Activated naive CD8-positive, alpha-beta T cell treated with anti-CD3 and anti-CD28 coated beads for 36 hours (primary cell): ENCODE results near the gene UROC1. TPM values are rescaled to one million over a fixed set of nuclear protein-coding genes. Genes with fewer than 3 reads are reported as not detected.

Experiments used
- DNase-seq: peaks from one replicate; pipeline ENCODE4 v3.0.0; 2021
- H3K27ac Mint-ChIP-seq: one replicate; pipeline ENCODE4 v1.8.0; 2022; ENCODE audit warnings: mild to moderate bottlenecking, moderate library complexity, mixed read lengths
- H3K27me3 Mint-ChIP-seq: one replicate; pipeline ENCODE4 v1.8.0; 2022; ENCODE audit warnings: mild to moderate bottlenecking, mixed read lengths
- H3K36me3 Mint-ChIP-seq: one replicate; pipeline ENCODE4 v1.8.0; 2021; ENCODE audit warnings: mild to moderate bottlenecking, mixed read lengths
- H3K4me1 Mint-ChIP-seq: one replicate; pipeline ENCODE4 v1.8.0; 2021; ENCODE audit warnings: mixed read lengths
- H3K4me3 Mint-ChIP-seq: one replicate; pipeline ENCODE4 v1.8.0; 2022; ENCODE audit warnings: mild to moderate bottlenecking, moderate library complexity, mixed read lengths
- H3K9me3 Mint-ChIP-seq: one replicate; pipeline ENCODE4 v1.8.0; 2022; ENCODE audit warnings: mixed read lengths
- total RNA-seq, 2 experiments: library from RNA; stranded (reverse); gene quantifications; one replicate each; pipeline ENCODE4 v1.2.3, GENCODE V29; 2021

Gene UROC1
- total RNA-seq: not detected

DNA sequence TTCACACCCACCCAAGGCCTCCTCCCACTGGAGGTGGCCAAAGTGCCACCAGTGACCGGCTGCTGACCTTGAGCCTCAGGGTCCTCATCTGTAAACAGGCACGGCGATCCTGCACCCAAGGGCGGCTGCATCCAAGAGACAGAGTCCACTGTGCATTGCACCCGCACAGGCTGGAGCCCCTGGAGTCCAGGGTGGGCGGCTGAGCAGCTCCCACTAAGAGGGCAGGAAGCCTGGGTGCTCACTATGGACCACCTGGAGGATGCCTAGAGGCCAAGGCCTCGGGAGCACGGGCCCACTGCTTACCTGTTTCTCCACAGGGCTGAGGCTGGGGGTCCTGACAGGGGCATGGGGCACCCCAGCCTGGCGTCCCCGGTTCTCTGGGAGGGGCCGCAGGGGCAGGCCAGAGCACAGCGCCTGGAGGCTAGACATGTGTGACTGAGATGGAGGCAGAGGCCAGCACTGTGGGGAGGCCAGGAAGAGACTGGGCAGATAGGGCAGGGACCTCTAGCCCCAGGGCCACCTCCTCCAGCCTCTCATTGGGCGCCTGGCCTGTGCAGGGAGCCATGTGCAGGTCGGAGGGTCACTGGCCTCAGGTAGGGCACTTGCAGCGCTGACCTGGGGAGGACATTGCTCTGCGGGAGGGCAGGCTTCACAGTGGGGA, at the start of gene UROC1:
TSS of gene UROC1 (minus strand) at position 483 of the 661 bp plus-strand sequence. CDS start at position 429, 54 bp downstream.
- DNase-seq: no peak
- Mint-ChIP-seq H3K4me3 (no peak within 1 kb of the TSS), H3K36me3 (no peaks in the 10 kb centered on the region), H3K4me1 (no peaks in the 10 kb centered on the region), H3K27ac (no peak within 1 kb of the TSS), H3K9me3 (no peaks in the 10 kb centered on the region), H3K27me3 (peaks cover 4% of the 10 kb centered on the region)

DNA sequence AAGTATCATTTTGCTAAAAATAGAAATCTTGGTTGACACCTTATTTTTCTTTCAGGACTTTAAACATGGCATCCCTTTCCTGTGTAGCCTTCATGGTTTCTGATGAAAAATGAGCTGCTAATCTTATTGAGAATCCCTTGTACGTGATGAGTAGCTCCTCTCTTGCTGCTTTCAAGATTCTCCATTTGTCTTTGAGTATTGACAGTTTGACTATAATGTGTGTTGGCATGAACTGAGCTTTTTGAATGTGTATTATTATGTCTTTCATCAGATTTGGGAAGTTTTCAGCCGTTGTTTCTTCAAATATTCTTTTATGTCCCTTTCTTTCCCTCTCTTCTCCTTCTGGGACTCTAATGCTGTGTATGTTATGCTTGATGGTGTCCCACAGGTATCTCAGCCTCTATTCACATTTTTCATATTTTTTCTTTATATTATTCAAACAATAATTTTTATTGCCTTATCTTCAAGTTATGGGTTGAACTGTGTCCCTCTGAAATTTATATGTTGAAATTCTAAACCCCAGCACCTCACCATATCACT, 45.2 kb upstream of the UROC1 start:
- no peak overlapping the region for H3K27ac Mint-ChIP-seq
- H3K4me3 Mint-ChIP-seq: no peak overlapping the region
- peaks cover 10% of the 10 kb centered on the region for H3K9me3 Mint-ChIP-seq
- H3K36me3 Mint-ChIP-seq: peaks cover 2% of the 10 kb centered on the region
- peaks cover 9% of the 10 kb centered on the region for H3K27me3 Mint-ChIP-seq
- H3K4me1 Mint-ChIP-seq: no peaks in the 10 kb centered on the region
- no peak for DNase-seq

DNA sequence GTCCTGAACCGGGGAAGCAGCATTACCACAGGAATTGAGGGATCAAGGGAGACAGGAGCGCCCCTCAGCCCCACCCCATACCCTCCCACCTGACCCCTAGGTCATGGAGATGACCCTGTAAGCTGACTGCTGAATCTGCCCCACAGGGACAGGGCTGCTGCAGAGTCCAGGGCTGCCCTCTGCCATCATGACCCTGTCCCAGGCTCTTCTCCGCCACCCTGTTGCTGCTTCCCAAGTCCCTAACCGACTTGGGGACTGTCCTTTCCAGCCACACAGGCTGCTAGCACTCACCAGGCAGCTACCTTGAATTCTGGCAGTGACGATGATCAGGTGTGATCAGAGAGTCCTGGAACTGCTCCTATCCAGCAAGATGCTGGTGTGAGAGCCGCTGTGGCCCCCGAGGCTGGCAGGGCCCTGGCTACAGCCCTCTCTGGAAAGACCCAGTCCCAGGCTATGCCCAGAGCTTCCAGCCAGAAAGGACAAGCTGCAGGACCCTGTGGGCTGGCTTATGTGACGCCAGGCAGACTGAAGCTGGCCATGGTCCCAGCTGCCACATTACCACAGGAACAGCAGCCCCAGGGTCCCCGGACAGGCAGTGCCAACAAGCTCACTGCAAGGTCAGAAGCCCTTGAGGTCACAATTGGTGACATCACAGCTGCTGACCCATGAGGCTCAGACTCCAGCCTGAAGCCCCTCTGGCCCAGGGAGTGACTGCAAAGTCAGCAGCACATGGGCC, 40.9 kb upstream of the UROC1 start, which contains the start of gene C3orf22:
TSS of gene C3orf22 (minus strand) at position 597 of the 736 bp plus-strand sequence. CDS start 5,542 bp downstream, outside the sequence.
- peaks cover 10% of the 10 kb centered on the region for H3K9me3 Mint-ChIP-seq
- H3K4me3 Mint-ChIP-seq: no peak within 1 kb of the TSS
- DNase-seq: no peak
- no peaks in the 10 kb centered on the region for H3K4me1 Mint-ChIP-seq
- H3K27me3 Mint-ChIP-seq: no peaks in the 10 kb centered on the region
- no peak within 1 kb of the TSS for H3K27ac Mint-ChIP-seq
- peaks cover 2% of the 10 kb centered on the region for H3K36me3 Mint-ChIP-seq

DNA sequence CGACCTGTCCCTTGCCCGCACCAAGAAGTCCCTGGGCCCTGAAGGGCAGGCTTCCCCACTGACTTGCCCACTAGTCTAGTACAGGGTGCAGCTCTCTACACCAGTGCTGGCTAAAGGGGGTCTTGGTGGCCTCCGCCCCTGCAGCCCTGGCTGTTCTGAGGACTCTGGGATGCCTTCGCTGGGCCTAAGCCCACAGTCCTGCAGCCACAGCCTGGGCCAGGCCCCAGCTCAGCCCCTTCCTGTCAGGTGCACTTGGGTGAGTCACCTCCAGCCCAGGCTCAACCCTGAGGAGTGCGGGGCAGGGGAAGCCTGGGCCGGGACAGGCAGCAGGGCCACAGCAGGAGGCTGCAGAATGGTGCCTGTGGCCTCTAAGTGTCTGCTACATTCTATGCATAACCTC, 40.2 kb upstream of the UROC1 start:
- Mint-ChIP-seq H3K36me3 (peaks cover 2% of the 10 kb centered on the region), H3K27ac (no peak overlapping the region), H3K4me1 (no peaks in the 10 kb centered on the region), H3K4me3 (no peak overlapping the region), H3K9me3 (peaks cover 7% of the 10 kb centered on the region), H3K27me3 (no peaks in the 10 kb centered on the region)
- DNase-seq: no peak

DNA sequence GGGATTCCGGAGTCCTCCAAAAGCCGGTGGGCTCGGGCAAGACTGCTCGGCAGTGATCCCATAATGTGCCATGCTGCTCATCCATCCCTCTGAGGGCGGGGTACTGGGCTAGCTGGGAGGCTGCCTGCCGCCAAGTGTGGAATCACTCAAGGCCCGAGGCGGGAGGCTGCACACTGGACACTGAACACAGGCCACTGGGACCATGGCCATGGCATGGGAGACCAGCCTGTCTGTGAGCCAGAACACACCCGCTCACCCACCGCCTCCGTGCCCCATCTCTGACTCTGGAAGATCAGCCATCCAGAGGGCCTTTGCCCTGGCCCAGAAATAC, 39.8 kb upstream of the UROC1 start:
- Mint-ChIP-seq H3K4me3 (no peak overlapping the region), H3K9me3 (peaks cover 6% of the 10 kb centered on the region), H3K27ac (no peak overlapping the region), H3K36me3 (peaks cover 2% of the 10 kb centered on the region), H3K27me3 (no peaks in the 10 kb centered on the region), H3K4me1 (no peaks in the 10 kb centered on the region)
- no peak for DNase-seq

DNA sequence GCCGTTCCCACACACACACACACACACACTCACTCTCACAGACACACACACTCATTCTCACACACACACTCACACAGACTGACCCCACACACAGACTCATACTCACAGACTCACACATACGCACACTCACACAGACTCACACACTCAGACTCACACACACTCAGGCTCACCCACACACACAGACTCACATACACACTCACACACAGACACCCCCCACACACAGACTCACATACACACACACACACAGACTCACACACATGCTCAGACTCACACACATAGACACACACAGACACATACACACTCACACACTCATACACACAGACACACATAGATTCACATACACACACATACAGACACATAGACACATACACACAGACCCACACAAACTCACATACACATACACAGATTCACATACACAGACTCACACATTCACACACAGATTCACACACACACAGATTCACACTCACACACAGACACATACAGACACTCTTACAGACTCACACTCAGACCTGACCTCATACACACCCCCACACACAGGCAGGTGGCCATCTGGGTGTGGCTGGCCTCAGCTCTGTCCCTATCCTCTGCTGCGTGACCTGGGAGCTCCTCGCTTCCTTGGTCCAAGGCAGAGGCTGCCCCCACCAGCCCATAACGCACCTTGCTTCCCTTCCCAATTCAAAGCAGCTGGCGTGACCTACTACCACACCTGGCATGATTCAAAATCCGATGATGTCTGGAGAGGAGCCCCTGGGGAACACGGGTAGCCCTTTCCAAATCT, 39.3 kb upstream of the UROC1 start:
- H3K4me1 Mint-ChIP-seq: no peaks in the 10 kb centered on the region
- peaks cover 3% of the 10 kb centered on the region for H3K9me3 Mint-ChIP-seq
- DNase-seq: no peak
- H3K36me3 Mint-ChIP-seq: peaks cover 2% of the 10 kb centered on the region
- H3K27me3 Mint-ChIP-seq: no peaks in the 10 kb centered on the region
- no peak overlapping the region for H3K27ac Mint-ChIP-seq
- H3K4me3 Mint-ChIP-seq: no peak overlapping the region

DNA sequence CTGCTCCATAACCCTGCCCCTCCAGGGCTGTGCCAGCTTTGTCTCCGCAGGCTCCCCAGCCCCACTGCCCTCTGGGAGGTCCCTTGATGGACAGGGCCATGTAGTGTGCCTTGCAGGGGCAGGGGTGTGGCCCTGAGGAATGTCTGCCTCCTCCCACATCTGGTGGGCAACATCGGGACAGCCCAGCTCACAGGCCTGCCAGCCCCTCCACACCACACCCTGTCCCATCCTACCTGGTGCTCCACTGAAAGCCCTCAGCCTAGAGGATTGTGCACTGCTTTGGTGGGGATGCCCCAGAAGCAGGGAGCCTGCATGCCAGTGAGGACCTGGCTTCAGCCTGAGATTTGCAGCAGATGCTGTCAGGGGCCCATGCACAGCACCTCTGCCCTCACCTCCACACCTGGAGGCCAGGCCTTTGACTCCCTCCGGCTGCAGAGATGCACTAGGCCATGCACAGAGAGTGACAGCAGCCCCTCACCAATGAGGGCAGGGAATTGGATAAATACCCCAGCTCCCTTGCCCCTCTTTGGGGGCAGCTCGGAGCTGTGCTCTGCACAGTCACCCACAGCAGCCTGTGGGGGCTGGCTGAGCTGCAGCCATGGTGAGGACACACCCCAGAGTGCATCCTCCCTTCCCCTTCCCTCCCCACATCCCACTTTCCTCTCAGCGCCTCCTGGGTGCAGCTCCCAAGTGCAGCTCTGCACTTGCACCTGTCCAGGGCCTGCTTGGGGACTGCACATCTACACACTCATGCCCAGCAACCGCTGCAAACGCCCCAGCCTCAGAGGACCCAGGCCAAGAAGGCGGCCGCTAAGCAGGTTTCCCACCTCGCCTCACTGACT, 38.4 kb upstream of the UROC1 start:
- Mint-ChIP-seq H3K36me3 (no peaks in the 10 kb centered on the region), H3K27ac (no peak overlapping the region), H3K4me3 (no peak overlapping the region), H3K4me1 (no peaks in the 10 kb centered on the region), H3K27me3 (no peaks in the 10 kb centered on the region), H3K9me3 (no peaks in the 10 kb centered on the region)
- no peak for DNase-seq

DNA sequence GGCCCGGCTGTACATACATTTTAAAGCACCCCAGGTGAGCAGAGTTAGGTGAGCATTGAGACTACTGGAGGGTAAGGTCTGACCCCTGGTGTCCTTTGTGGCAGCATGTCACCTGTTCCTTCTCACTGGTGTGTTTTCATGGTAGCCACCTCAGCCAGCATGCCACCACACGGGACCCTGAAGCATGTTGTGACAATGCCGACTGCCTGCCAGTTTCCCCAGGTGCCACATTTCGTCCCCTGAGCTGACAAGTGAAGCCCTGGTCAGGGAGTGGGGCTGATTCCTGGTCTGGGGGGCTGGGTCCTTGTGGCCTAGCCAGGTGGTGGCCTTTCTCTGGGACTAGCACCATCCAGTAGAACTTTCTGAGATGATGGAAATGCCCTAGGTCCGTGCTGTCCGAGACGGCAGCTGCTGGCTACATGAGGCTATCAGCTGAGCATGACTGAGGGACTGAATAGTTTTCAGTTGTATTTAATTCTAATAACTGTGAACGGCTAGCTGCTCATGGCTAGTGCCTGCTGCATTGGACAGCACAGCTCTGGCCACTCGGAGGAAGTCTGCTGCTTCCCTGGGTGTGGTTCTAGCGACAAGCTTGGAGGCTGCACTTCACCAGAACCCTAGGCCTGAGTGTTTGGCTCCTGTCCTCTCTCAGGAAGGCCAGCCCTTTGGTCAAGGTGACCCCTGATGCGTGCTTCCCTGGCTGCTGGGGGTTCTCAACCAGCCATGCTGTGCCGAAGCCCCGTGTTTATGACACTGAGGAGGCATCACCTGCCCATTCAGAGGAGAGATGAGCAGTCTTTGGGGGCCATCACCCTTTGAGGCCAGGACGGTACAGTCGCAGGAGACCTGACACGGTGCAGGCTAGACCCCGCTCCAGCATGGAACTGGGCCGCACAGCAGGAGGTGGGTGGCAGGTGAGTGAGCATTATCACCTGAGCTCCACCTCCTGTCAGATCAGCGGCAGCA, 37.3 kb upstream of the UROC1 start:
- DNase-seq: no peak
- Mint-ChIP-seq H3K4me3 (no peak overlapping the region), H3K27me3 (no peaks in the 10 kb centered on the region), H3K36me3 (no peaks in the 10 kb centered on the region), H3K27ac (no peak overlapping the region), H3K4me1 (no peaks in the 10 kb centered on the region), H3K9me3 (no peaks in the 10 kb centered on the region)

DNA sequence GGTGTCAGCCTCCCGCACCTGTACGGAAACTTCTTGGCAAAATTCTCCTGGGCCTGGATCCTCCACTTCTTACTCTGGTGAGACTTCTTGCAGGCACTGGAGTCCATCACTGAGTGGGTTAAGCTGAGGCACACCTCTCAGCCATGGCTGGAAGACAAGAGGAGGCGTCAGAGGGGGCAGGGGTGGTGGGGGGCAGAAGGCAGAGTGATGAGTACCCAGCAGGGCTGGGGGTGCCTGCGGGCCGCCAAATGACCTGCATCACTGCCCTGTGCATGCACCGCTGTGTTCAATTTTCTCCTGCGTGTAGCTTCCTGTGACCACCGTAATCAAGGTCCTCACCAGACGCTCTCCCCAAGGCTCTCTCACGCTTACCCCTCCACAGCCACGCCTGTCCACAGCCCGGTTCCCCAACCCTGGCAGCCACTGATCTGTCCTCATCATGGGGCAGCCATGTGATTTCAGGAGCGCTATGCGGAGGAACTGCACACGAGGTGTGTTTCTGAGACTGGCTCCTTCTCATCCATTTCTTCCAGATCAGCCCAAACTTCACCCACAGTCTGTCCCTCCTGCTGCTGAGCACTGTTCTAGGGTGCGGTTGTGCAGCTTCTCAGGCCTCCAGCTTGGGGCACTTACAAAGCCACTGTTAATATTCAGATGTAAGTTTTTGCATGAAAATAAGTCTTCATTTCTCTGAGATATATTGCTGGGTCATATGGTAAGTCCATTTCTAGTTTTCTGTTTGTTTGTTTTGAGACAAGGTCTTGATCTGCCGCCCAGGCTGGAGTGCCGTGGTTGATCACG, 35.9 kb upstream of the UROC1 start:
- no peak overlapping the region for H3K27ac Mint-ChIP-seq
- no peaks in the 10 kb centered on the region for H3K36me3 Mint-ChIP-seq
- H3K9me3 Mint-ChIP-seq: no peaks in the 10 kb centered on the region
- H3K4me1 Mint-ChIP-seq: no peaks in the 10 kb centered on the region
- H3K4me3 Mint-ChIP-seq: no peak overlapping the region
- no peak for DNase-seq
- peaks cover 4% of the 10 kb centered on the region for H3K27me3 Mint-ChIP-seq

DNA sequence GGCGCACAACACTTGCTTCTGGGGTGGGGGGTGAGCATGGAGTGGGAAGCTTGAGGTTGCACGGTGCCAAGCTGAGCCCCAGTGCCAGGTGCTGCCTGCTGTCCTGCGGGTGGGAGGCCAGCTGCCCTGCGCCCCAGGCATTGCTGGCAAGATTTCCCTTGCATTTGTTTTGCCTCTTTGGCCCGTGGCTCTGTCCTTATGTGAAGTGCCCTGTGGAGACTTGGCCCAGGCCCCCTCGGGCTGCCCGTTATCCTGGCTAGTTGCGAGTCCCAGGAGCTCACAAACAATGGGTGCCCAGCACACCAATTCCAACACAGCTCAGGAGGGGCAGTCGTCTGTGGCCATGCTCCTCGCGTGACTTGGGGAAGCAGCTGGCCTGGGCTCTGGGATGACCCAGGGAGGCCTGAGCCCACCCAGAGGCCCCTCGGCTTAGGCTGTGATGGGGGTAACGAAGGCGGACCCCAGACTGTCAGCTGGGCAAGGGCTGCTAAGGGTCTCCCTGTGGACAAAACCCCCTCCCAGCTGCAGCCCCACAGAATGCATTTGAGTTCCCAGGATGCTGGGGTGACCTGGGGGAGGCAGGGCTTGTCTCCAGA, 35.2 kb upstream of the UROC1 start:
- no peak for DNase-seq
- no peaks in the 10 kb centered on the region for H3K4me1 Mint-ChIP-seq
- no peaks in the 10 kb centered on the region for H3K9me3 Mint-ChIP-seq
- peaks cover 4% of the 10 kb centered on the region for H3K27me3 Mint-ChIP-seq
- no peak overlapping the region for H3K27ac Mint-ChIP-seq
- H3K36me3 Mint-ChIP-seq: no peaks in the 10 kb centered on the region
- H3K4me3 Mint-ChIP-seq: no peak overlapping the region

DNA sequence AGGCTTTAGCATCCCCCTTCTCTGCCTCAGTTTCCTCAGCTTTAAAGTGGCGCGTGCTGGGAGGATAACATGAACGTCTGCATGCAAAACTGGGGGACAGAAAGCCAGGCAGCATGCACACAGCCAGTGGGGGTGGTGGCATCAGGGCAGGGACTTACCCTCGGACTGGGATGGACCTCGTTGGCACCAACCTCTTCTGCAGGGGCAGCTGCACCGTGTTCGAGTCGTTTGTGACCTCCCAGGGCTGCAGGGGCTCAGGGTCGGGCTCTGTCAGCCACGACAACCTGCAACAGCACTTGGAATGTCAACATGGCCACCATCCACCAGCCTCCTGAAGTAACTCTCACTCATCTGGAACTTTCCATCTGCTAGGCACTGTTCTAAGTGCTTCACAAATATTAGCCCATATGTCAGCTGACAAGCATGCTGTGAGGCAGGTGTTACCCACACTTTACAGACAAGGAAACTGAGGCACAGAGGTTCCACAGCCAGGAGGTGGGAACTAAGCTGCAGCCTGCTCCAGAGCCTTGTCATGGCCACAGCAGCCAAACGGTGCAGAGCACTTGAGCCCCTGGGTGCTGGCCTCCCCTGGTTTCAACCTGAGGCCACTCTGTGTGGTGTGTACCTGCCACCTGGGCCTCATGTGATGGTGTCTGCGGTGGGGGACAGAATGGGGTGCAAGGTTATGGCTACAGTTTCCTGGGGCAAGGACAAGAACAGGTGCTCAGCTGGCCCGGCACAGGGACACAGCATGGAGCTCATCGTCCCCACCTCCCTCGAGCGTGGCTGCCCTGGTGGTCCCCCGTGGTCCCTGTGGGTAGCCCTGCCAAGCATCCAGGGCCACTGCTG, 34.5 kb upstream of the UROC1 start:
- Mint-ChIP-seq H3K36me3 (no peaks in the 10 kb centered on the region), H3K27me3 (peaks cover 4% of the 10 kb centered on the region), H3K27ac (no peak overlapping the region), H3K4me1 (no peaks in the 10 kb centered on the region), H3K4me3 (no peak overlapping the region), H3K9me3 (no peaks in the 10 kb centered on the region)
- no peak for DNase-seq
